Measurements from ENCODE around the gene NLRP3. TPM values are rescaled to one million over a fixed set of nuclear protein-coding genes. Genes with fewer than 3 reads are reported as not detected.

The NLRP3 gene
- total and polyA plus RNA-seq, 2 of the 13 experiments (the other 11 are each of a cell fraction or from before 2014, with no cell fraction given) = not detected

GRCh38 chr1:247448107-247448791 is 32.3 kb downstream of the NLRP3 start (continued):
- TF ChIP-seq ZBTB40 (IDR thresholded peaks at IDR 0.05) (no peak), ZBTB40 (CRISPR knock-in tag; IDR thresholded peaks at IDR 0.05) (0 out of 2 replicates have a peak, but pooled peaks have one; percentile 15), ATF7 (IDR thresholded peaks at IDR 0.05) (peak; percentile 19; the same call in 1 of the 2 replicates), ATF7 (CRISPR knock-in tag; IDR thresholded peaks at IDR 0.05) (no peak), GABPA (IDR thresholded peaks at IDR 0.05; ENCODE audit: low read depth, low read length) (peak; percentile 31; the same call in 1 of the 2 replicates), GABPA (CRISPR knock-in tag; IDR thresholded peaks at IDR 0.05; ENCODE audit: low read depth) (no peak), YY1 (IDR thresholded peaks at IDR 0.05; ENCODE audit: insufficient read depth, insufficient replicate concordance, low read depth, low read length) (peak; percentile 91), SMARCE1 (IDR thresholded peaks at IDR 0.05; ENCODE audit: borderline replicate concordance) (no peak), GABPB1 (CRISPR knock-in tag; IDR thresholded peaks at IDR 0.05) (peak; percentile 46; the same call in 1 of the 2 replicates), ZBTB14 (CRISPR knock-in tag; IDR thresholded peaks at IDR 0.05) (no peak), ZNF687 (CRISPR knock-in tag; IDR thresholded peaks at IDR 0.05) (peak; percentile 35), HIVEP1 (CRISPR knock-in tag; IDR thresholded peaks at IDR 0.05) (no peak), ZNF143 (CRISPR knock-in tag; IDR thresholded peaks at IDR 0.05) (peak; percentile 85), THAP11 (CRISPR knock-in tag; IDR thresholded peaks at IDR 0.05) (peak; percentile 91)

Data from HepG2 (cell line).